ENCODE data around the gene PPT2.
"Not testable (repeated sequence)": the region's sequence is repeated elsewhere in the genome, so short reads cannot be mapped to it uniquely, and the experiment has no call there.

The PPT2 gene

DNA sequence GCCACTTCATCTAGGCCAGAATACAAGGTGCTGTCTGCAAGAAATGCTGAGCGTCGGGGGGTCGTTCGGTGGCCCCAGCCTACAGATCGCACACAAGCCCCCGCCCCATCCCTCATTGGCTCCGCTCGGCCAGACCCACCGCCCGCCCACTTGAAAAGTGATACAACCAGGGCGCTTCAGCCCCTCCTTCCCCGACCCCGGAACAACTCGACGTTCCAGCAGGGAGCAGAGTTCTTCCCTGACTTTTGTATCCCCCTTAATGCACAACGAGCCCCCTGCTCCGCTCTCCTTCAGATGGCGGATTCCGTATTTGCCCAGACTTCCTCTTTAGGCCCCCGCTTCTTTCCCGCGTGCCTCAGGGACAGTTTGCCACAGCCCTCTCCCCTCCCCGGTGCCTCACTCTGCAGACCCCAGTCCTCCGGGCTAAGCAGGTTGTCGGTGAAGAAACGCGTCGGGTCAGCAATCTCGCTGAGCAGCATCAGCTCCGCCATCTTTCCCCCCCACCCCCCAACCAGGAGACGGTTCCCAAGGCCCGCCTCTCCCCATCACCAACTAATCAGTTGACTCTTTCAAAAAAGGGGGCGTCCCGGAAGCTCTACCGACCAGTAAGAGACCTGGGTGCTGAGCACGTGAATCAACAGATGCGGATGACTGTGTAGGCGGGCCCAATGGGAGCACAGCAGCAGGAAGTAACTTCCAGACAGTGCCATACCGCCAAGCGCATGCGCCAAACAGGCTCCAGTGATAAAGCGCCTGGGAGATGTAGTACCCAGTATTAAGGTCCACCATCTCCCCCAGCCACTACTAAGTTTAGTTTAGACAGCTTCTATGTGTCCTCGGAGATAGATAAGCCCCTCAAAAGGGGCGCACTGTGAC, 26.0 kb upstream of the PPT2 start, which contains the start of gene ATF6B:
Gene ATF6B (minus strand): TSS at position 530 of the 876 bp plus-strand sequence. CDS start 39 bp downstream, at position 491.
- DNase-seq (ENCODE audit: low read depth), result peak; percentile 100

DNA sequence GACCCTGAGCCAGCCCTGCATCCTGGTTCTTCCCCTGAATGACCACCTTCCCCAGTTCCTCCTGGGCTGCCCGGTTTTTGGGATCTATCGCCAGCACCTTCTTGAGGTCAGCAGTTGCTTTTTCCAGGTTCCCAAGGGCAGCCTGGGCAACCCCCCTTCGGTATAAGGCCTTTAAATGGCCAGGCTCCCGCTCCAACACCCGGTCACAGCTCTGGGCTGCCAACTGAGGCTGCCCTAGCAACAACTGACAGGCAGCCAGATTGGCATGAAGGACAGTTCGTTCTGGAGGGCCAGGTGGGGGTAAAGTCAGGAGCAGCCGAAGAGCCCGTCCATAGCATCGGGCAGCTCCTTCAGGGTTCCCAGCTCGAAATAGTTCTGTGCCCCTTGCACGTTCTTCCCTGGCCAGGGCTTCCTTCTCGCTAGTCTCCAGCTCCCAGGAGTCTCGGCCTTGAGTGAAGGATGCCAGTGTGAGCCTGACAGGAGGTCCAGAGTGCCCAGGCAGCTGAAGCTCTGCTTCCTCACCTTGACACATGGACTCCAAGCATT, 25.1 kb upstream of the PPT2 start:
- DNase-seq (ENCODE audit: low read depth), result no peak

DNA sequence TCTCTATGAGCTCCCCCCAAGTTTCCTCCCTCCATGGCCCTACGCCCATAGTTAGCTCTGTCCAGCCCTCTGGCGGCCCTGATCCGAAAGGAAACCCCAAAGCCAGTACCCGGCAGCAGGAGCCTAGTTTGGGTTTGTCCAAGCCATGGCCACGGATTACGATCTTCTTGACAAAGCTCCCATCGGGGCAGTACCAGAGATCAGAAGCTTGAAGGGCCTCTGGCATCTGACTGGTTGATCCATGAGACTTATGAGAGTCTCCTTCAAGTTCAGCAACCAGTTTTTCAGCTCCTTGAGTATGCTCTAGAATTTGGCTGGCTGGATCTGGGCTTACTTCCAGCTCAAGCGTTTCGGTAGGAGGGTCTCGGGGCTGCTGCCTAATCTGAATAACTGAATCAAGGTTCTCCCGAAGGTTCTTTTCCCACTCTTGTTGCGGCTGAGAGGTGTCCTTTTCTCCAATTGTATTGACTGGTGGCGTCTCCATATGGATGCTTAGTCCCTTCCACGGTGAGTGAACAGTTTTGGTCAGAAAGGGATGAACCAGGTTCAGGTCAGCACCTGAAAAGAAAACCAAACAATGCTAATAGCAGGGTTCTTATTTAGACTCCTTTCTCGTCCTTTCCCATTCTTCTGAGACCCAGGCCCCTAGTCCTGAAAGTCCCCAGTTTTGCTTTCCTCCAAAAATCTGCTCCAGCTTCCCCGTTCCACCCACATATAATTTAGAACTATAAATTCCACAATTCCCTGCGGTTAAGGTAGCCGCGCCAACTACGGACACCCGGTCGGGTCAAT, 24.4 kb upstream of the PPT2 start:
- DNase-seq (ENCODE audit: low read depth), result no peak

DNA sequence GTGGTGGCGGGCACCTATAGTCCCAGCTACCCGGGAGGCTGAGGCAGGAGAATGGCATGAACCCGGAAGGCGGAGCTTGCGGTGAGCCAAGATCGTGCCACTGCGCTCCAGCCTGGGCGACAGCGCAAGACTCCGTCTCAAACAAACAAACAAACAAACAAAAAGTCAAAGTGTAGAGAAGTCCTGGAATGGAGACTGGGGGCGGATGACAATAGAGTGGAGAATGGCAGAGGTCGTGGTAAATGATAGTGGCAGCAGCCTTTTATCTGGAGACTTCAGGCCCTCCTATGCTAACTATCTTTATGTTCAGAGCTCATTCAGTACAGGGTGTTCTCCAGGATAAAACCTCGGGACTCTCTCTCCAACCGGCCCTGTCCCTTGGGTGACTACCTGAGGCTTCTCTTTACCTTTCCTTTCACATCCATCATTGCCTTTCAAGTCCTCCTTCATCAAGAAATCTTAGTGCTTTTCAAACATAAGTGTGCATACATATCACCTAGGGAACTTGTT, 22.4 kb upstream of the PPT2 start:
- no peak for DNase-seq (ENCODE audit: low read depth)

DNA sequence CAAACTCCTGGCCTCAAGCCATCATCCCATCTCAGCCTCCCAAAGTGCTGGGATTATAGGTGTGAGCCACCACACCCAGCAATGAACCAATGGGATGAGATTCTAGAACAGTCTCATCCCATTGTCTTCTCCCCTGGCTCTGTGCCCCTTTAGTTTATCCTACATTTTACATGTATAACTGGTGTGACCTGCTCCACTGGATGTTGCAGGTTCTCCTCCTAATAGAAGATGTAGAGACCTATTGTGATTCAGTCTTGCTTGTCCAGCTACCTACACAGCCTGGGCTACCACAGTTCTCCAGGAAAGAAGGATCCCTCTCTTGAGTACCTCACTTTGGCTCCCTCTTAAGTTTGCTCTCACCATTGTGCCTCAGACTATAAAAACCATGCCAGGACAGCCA, 21.8 kb upstream of the PPT2 start:
- DNase-seq (ENCODE audit: low read depth), result no peak

DNA sequence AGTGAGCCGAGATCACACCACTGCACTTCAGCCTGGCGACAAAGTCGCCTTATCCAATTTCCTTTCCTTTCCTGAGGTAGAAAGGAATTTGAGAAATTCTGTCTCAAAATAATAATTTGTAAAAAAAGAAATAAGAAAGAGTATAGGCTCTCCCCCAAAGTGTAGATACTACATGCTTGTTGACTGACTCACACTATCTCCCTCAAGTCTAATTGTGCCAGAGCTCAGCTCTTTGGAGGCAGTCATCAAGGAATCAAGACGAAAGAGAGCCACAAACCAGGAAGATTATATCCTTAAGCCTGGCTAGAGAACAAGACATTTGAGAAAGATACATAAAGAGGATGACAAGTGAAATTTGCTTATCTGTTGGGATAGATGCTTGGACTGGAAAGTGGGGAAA, 20.2 kb upstream of the PPT2 start:
- DNase-seq (ENCODE audit: low read depth), result no peak

DNA sequence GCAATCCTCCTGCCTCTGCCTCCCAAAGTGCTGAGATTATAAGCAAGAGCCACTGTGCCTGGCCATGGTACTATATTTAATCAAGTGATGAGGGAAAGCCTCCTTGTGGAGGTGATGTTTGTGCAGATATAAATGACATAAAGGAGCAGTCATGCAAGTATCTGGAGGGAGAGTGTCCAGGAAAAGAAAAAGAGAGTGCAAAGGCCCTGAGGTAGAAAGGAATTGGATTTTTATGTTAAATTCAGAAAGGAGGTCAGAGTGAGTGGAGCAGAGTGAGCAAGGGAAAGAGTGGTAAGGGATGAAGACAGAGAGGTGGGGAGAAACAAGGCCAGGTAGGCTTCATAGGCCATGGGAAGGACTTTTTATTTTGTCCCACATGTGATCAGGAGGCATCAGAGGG, 16.5 kb upstream of the PPT2 start:
- DNase-seq (ENCODE audit: low read depth), result no peak

DNA sequence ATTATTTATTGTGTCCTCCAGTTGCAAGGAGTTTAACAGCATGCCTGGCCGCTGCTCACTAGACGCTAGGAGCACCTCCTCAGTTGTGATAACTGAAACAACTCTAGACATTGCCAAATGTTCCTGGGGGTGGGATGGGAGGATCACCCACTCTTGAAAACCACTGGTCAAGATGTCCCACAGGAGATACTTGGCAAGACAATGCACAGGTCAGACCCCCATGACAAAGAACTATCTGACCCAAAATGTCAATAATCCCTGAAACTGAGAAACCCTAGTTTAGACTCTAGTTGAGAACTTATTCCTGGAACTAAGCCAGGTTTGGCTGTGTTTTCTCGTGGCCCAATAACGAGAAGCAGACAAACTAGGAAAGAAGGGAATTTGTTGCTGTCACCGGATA, 14.4 kb upstream of the PPT2 start:
- DNase-seq (ENCODE audit: low read depth), result no peak

DNA sequence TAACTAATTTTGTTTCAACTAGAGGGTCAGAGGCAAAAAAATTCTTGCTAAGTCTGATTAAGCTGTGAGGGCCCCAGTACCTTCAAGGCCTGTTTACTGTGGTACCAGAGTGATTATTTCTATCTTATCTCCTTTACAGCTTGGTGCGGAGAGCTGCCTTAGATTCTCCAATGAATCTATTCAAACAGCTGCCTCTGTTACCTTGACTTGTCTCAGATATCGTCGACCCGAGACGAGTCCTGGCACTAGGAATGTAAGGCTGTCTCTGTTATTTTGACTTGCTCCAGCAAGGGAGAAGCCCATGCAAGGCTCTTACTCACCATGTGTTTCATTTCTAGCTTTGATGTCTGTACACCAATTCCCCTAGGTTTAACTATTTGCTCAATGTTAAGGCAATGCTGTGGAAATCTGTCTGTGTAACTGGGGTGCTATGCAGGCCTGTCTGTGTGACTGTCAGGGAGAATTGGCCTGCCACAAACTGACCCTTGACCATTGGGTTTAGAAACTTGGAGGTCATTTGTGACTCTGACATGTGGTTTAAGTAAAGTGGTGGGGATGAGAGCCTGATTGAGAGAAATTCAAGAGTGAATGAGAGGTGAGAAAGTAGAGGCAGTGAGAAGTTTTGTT, 13.4 kb upstream of the PPT2 start:
- no peak for DNase-seq (ENCODE audit: low read depth)

DNA sequence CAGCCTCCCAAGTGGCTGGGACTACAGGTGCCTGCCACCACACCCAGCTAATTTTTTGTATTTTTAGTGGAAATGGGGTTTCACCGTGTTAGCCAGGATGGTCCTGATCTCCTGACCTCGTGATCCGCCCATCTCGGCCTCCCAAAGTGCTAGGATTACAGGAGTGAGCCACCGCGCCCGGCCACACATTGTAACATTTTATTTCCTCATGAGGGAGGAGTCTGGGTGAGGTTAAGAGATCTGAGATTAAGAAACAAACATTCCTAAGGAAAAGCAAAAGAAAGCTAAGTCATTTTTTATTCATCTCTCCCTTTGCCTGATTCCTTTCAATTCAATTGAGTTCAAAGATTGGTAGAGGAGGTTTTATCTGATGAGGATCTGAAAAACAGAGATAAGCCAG, 9.7 kb upstream of the PPT2 start:
- not testable (repeated sequence) for DNase-seq (ENCODE audit: low read depth)

DNA sequence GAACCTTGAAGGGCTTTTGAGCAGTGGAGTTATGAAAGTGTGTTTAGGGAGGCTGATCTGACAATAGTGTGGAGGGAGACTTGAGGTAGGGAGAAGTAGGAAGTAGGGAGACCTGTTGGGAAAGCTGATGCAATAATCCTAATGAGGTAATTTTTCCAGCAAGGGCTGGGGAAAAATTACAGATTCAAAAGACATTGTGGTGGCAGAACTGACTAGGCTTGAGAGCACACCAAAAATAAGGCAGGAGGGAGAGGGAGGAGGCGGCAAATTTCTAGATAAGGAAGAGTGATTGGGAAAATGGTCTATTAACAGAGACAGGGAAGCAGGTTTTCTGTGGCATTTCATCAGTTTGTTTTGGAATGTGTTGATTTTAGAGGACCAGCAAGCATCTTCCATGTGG, 7.7 kb upstream of the PPT2 start:
- no peak for DNase-seq (ENCODE audit: low read depth)

DNA sequence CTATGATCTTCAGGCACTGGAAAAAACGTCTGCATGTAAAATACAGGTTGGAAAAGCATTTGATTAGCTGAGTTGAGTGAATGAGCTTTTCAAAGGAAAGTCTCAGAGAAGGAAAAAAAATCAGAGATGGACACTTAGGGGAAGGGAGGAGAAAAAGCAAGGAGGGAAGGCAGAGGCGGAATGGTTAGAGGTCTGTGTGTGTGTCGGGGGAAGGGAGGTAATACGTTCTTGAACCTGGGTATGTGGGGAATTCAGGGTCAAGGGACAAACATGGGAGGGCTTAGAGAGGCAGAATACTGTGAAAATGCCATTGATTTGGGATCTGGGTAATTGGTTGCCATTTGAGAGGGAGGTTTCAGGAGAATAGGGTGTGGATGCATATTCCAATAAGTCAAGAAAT, 7.3 kb upstream of the PPT2 start:
- no peak for DNase-seq (ENCODE audit: low read depth)

DNA sequence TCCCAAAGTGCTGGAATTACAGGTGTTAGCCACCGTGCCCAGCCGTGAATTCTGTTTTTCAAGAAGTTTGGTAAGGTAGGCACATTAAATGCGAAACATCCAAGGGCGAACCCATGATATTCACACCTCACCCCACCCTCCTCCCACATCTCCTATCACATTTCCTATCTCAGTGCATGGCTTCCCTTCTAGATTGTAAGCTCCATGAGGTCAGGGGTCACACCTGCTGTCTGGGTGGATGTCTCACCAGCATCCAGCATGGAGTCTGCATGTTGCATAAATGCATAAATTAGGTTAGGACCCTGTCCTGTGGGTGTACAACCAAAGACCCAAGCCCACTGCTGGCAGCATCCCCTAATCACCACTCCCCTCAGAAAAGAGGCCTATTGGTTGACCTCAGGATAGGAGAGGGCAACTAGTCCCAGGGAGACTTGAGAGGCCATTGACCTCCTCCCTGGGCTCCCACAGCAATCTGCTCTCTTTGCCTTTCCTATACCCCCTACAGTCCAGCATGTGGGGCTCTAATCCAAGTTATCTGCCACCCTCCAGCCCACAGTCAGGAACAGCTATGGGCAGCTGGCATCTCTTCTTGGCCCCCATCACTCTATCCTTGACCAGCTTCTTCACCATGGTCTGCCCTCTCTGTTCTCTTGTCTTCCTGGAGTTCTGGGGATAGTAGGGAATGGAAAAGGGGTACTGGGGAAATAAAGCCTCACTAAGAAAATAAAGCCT, 6.4 kb upstream of the PPT2 start:
- no peak for DNase-seq (ENCODE audit: low read depth)

DNA sequence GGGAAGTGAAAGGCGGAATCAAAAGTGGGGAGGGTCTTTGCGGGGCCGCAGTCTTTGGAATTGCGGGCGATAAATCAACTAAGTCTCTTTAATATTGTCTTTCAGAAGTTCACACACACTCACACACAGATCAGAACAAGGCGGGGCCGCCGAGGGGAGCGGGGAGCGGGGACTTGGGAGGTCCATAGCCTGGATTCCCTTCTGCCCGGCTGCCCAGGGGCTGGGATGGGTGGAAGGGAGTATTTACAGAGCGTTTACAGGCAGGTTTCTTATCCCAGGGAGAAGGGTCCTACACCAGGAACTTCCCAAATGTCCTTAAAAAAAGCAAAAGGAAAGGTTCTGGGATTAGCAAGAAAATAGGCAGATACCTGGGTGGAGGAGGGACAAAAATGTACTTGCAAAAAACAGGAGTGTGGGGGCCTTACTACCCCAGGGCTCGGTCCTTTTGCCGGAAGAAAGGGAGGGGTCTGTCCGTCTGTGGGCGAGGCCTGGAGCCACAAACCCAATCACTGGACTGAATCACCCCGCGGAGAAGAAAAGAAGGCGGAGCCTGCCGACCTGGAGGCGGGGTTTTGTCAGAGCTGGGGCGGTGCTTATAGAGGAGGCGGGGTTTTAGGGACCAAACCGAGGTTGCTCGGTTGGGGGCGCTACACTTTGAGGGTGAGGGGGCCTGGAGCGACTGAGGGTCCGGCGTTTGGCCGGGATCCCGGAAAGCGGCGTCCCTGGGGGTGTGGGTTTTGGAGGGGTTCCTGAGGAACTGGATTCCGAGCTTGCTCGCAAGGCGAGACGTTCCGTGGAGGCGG, 5.5 kb upstream of the PPT2 start:
- no peak for DNase-seq (ENCODE audit: low read depth)

DNA sequence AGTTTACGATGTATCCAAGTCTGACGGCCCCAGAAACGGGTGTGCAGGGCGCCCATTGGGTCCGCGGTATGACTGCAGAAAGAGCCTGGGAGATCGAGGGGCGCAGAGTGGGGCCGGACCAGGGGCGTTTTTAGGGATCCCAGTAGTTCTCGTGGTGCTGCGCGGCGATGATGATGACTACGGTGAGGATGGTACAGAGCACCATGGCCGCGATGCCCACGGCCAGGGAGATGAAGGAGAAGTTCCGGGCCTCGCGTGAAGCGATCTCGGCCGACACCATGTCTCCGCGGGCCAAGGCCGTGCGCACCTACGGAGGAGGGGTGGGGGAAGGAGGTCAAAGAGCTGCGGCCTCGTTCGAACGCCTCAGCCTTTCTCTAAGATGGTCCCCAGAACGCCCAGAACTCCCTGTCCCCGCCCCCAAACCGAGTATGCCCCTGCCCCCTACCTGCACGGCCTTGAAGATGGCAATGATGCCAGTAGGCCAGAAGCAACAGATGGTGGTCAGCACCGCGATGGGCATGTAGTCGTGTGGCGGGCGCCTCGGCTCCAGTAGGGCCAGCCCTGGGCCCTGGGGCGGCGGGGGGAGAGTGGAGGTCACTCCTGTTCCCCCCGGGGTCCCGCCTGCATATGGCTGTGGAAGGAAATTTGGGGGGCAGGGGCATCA, 4.7 kb upstream of the PPT2 start:
- DNase-seq (ENCODE audit: low read depth), result no peak

DNA sequence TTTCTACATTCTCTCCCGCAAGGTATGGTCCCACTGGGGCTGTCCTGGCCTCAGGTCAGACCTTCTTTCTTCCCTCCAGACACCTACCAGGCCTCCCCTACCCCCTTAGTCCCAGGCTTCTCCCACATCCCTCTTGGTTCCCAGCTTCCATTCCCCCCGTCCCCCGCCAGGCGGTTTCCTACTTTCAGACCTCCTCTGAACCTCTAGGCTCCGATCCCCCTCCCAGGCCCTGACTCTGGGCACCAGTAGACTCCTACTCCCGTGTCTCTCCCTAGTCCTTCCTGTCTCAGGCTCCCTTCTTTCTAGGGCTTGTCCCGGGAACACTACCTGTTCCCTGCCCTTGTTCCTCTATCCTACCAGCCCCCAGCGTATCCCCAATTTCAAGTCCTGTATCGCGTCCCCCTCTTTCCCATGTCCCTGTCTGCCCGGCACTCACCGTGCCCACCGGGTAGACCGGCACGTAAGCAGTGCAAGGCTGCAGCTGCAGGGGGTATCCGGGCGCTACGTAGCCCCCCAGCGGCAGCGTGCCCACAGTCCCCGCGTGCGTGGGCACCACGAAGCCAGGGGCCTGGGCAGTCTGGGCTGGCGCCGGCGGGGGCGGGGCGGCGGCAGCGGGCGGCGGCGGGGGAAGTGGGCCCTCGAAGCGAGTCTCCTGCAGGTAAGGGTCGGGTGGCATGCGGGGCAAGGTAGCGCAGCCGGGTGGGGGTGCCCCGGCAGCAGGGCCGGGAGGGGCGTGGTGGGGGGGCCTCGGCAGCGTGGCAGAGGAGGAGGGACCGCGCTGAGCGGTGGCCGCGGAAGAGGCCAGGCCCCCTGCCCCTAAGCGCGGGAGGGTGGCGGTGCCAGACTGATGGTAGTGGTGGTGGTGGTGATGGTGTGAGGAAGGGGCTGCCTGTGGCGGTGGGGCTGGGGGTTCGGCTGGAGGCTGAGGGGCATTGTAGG, 3.7 kb upstream of the PPT2 start:
- no peak for DNase-seq (ENCODE audit: low read depth)

DNA sequence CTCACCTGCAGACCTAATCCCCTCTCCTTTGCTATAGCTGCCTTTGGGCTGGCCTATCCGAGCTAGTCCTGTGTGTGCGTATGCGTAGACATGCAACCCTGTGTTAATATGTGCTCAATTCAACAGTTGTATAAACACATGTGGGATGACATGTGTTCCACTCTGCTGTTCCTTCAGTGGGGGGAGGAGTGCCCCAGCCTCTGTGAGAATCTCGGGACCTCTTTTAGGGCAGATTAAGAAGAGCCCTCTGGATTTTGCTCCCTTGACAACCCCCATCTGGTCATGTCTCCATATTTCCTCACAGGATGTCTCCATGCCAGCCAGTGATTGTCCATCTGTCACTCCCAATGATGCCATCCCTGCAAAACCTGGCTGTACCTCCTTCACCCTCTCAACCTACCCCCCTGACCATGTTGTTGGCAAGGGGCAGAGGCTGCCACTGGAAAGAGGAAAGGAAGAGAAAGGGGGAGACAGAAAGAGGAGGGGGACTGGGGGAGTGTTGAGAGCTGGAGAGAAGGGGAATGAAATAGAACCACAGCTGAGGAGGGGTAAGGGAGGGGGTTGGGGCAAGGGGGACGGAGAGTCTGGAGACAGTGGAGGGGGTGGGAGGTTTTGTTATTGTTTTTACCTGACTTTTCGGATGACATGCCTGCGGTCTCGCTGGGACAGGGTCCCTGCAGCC, 2.6 kb upstream of the PPT2 start:
- no peak for DNase-seq (ENCODE audit: low read depth)

All from fibroblast of gingiva (primary cell).